UCSD-AML1 (cell line): ENCODE measurements around the gene RASSF1.

Source experiments
- DNase-seq: peaks from one replicate; lab custom pipeline; 2025; ENCODE audit not compliant: unreplicated experiment; lab: John Stamatoyannopoulos, UW

The RASSF1 gene

GRCh38 chr3:50365842-50366220 is 25.2 kb upstream of the RASSF1 start:
- no peak for DNase-seq

DNA sequence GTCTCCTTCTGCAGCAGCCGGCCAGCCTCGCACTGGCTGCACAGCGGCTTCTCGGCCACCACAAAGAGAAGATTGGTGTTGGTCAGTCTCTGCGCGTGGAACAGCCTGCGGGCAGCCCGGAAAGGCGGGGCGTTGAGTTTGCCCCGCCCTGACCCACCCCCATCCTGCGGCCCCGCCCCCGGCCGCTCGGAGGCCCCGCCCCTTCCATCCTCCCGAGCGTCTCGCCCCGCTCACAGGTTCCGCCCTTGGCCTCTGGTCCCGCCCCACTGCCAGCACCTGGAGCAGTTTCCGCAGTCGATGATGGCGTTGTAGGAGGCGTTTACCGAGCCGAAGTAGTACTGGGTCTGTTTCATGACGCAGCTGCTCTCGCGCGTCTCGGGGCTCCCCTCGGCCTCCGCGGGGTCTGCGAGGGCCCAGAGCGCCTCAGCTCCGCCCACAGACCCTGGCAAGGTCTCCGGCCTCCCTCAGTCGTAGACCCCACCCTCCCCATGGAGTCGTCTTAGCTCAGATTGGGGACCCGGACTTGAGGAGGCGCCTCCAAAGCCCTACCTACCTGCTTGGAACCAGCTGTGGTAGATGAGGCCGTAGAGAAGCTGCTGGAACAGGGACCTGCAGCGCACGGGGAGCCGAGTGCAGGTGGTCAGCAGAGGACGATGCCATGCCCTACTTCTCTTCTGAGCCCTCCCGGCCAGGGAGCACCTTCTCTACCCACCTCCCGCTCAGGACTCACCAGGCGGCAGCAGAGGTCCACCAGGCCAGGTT is 24.6 kb upstream of the RASSF1 start:
- DNase-seq, result peak; percentile 41

GRCh38 chr3:50364573-50365079 is 24.0 kb upstream of the RASSF1 start:
- DNase-seq, result no peak

- DNase-seq, result no peak
Measured at GRCh38 chr3:50359760-50360110, 19.1 kb upstream of the RASSF1 start.

DNA sequence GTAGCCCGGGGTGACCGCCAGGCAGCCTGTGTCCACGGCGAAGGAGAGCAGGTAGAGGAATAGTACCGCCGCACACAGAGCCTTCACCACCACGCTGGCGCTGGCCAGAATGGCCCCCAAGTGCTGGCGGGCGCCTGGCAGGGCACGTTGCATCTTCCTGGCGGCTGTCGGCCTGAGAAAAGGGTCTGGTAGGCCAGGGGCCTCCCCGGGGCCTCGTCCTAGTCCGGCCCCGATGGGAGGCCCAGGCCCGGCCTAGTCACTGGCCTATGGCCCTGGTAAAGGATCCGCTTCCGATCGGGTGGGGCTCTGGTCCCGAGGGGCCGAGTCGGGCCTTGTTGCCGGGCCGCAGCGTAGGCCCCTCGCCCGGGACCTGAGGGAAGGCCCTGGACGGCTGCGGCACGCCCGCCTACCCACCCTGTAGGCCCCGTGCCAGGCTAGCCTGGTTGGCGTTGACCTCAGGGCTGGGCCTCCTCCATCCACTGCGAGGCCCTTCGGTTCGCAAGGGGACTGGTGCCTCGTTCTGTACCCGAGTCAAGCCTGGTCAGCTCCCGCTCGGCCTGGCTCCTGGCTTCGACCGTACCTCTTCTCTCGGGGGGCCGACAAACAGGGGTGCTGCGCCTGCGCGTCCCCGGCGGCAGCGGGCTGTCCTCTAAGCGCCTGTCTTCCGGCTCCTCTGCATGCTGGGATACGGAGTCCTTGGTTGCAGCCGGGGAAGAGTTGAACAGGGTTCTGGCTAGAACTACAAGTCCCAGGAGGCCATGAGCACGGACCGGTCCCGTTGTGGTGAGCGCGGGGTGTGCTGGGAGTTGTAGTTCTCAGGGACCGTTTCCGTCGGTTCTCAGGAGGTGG is 18.5 kb upstream of the RASSF1 start, which contains the start of gene TMEM115:
Gene TMEM115, minus strand, starts transcription at position 611 of the 849 bp plus-strand sequence. Its CDS starts 458 bp downstream, at position 153.
- DNase-seq, result peak; percentile 93

- DNase-seq, result no peak
Measured at GRCh38 chr3:50358355-50358910, 17.8 kb upstream of the RASSF1 start.

DNA sequence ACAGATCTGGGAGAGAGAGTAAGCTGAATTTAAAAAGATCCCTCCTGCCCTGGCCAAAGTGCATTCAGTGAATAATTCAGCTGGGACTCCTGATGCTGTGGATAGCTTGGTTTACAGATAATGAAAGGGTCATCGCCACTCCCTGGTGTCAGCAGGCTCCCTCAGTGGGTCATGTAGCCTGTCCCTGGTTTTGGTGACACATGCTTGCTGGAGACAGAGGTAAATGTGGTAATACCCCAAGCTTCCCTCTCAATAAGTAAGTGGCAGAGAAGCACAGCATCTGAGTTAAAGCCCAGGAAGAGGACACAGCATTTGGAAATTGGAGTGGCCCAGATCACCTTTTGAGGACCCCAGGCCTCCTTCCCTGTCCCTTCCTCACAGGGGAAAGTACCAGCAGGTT is 16.8 kb upstream of the RASSF1 start:
- DNase-seq, result no peak

DNA sequence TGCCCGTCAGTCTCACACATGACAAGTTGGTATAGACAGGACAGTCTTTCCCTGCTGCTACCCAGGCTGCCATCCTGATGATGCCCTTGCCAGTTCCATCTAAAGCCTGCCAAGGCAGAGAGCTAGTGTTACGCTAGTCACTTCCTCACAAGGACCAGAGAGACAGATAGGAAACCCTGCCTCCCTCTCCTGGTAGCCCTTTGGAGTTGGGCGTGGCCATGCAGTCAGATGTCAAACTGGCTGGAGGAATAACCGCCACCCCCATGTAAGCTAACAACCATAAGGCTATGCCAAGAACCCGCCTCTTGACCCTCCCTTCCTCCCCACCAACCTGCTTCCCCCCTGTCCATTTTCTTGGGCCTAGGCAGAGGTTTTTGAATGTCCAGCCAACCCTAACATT is 15.9 kb upstream of the RASSF1 start:
- DNase-seq, result peak; percentile 40

DNA sequence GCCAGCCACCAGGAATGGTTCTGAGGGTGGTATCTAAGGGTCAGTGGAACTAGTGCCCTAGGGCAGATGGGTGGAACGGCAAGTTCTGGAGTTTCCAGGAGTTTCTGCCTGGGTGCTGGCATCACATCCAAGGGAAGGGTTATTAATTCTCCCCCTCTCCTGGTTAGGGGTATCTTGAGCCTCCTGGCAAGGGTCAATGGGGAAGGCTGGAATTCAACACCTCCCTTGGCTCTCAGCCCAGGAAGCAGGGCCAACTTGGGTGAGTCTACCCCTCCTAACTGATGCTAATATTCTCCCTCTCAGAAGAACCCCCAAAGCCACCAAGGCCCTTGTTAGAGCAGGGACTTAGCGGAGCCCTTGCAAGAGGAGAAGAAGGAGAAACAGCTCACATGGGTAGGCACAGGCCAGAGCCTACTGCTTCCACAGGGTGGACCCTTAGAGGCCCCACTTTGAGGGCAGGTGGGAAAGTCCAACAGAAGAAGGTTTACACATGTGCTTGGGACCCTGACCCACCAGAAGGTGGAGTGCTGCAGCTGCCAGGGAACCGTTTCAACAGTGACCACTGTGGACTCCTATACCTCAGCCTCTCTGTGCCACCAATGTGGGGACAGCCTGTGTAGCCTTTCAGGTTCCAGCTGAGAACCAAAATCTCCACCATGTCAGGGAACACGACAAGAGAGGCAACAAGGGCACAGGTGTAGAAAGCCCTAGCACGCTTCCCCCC is 15.4 kb upstream of the RASSF1 start:
- DNase-seq, result no peak

GRCh38 chr3:50354850-50355249 is 14.2 kb upstream of the RASSF1 start:
- DNase-seq, result no peak

- DNase-seq, result no peak
Measured at GRCh38 chr3:50354186-50354764, 13.6 kb upstream of the RASSF1 start.

GRCh38 chr3:50353245-50354004 is 12.8 kb upstream of the RASSF1 start:
- DNase-seq, result no peak

DNA sequence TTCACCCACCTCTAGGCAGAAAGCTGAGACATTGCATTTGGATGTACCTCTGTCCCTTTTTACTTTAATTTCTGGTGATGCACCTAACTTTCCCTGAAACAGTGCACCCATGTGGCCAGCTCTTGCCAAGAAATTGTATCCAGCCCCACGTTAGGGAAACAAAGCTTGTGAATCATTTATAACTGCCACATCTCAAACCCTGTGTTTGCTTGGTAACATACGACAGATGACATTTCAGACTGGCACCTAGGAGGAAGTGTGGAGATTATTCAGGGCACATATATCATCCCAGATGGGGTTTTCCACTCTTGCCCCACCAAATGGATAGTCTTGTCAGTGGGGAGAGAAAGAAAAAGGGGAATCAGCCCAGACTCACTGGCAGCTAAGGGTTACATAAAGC is 12.1 kb upstream of the RASSF1 start:
- DNase-seq, result no peak

DNA sequence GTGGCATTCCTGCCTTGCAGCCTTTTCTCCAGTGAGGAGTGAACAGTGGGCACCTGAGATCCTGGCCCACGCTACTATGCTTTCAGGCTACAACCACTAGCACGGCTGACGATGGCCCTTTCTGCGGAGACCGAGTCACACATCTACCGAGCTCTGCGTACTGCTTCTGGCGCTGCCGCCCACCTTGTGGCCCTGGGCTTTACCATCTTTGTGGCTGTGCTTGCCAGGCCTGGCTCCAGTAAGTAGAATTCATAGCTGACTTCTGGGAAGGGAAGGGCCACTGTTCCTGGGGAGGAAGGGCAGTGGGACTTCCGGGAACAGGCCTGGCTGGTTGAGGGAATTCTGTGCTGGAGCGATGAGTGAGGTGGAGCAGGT is 10.7 kb upstream of the RASSF1 start:
- no peak for DNase-seq

- DNase-seq, result peak; percentile 97
Measured at GRCh38 chr3:50350527-50351322, 10.1 kb upstream of the RASSF1 start, which contains the start of the genes CYB561D2 and NPRL2. Gene CYB561D2 (plus strand): TSS chr3:50350862. CDS start chr3:50351434, 572 bp downstream. Gene NPRL2 (minus strand): TSS chr3:50350775. CDS start chr3:50350652, 123 bp downstream.

GRCh38 chr3:50350213-50350526 is 9.5 kb upstream of the RASSF1 start:
- DNase-seq, result no peak

- DNase-seq, result peak; percentile 71
Measured at GRCh38 chr3:50347187-50347813, 6.7 kb upstream of the RASSF1 start.

DNA sequence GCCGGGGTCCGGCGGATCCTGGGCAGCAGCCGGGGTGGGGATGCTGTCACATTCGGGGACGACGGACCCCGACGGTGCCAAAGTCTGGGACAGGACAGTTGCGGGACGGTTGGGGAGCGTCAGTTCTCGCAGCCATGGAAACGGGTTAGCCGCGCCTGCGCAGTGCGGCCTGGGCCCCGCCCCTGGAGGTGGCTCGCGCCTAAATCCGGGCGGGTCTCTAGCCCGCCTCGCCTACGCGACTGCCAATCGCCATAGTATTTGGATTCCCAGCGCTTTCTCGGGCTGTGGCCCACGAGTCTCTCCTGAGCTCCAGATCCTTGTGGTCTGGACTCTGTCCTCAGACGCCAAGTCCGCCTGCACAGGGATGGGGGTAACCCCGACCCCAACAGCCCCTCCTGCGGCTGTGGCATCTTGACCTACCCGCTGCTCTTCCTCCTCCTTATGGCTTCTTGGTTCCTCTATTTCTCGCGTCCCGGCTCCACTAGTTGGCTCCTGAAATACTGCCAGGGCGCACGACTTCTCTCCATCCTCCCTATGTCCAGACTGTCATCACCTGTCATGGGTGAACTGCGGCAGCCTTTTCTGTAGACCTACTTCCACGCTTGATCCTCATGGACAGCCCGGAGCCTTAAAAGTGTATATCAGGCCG is 5.1 kb upstream of the RASSF1 start, which contains the start of gene ZMYND10:
Gene ZMYND10, minus strand, starts transcription at position 147 of the 649 bp plus-strand sequence. CDS start 153 bp downstream, outside the sequence.
- DNase-seq, result no peak
